Activated naive CD4-positive, alpha-beta T cell treated with anti-CD3 and anti-CD28 coated beads, Interleukin-2, amount 50 U/mL, for 24 hours (primary cell): ENCODE measurements around the gene FAM131C.

Experiments used
- H3K27ac Mint-ChIP-seq: one replicate; pipeline ENCODE4 v1.8.0; 2021; ENCODE audit warnings: mild to moderate bottlenecking, mixed read lengths
- H3K27me3 Mint-ChIP-seq: one replicate; pipeline ENCODE4 v1.8.0; 2021; ENCODE audit warnings: mixed read lengths
- H3K36me3 Mint-ChIP-seq: one replicate; pipeline ENCODE4 v1.8.0; 2021; ENCODE audit warnings: mixed read lengths
- H3K4me1 Mint-ChIP-seq: one replicate; pipeline ENCODE4 v1.8.0; 2021; ENCODE audit warnings: mixed read lengths
- H3K4me3 Mint-ChIP-seq: one replicate; pipeline ENCODE4 v1.8.0; 2021; ENCODE audit warnings: mild to moderate bottlenecking, mixed read lengths
- H3K9me3 Mint-ChIP-seq: one replicate; pipeline ENCODE4 v1.8.0; 2021; ENCODE audit warnings: mixed read lengths

FAM131C gene

DNA sequence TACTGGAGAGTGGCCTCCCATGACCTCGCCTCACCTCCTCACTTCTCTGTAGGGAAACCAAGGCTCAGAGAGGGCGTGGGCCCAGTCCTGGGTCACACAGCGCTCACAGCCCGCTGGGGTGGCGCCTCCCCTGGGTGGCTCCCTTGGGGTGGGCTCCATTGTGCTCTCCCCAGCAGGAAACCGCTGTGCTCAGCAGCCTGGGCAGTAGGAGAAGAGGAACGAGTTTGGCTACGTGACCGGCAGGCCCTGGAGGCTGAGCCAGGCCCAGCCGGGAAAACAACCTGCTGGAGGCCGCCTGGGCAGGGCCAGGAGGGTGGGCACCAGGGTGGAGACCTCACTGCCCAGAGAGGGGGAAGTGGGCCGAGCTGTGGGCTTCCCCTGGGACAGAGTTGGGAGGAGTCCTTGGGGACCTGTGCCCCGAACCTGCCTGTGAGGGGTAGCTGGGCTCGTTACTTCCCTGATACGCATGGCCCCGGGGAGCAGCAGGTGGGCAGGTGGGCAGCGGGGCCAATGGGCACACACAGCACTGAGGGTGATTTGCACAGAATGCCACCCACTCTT lies 15.0 kb upstream of the FAM131C start:
- Mint-ChIP-seq H3K4me3 (no peak overlapping the region), H3K27ac (no peak overlapping the region), H3K4me1 (no peaks in the 10 kb centered on the region), H3K27me3 (no peaks in the 10 kb centered on the region), H3K36me3 (no peaks in the 10 kb centered on the region), H3K9me3 (no peaks in the 10 kb centered on the region)

DNA sequence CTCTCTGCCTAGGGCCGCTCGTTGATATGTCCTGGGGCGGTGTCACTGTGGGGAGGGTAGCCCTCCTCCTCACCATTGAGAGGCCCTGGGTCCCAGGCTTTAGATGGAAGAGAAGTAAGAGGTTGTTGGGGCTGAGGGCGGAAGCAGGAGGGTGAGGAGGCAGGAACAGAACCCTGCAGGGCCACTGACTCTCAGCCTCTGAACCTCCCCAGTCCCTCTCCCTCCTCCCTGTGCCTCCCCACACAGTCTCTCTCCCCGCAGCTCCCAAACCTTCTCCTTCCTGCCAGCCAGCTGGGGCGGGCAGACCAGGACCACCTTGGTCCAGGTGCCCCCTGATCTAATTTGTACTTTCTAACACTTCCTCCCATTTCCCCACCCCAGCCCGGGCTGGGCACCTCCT lies 14.3 kb upstream of the FAM131C start:
- H3K4me3 Mint-ChIP-seq: no peak overlapping the region
- no peaks in the 10 kb centered on the region for H3K36me3 Mint-ChIP-seq
- no peak overlapping the region for H3K27ac Mint-ChIP-seq
- H3K4me1 Mint-ChIP-seq: no peaks in the 10 kb centered on the region
- no peaks in the 10 kb centered on the region for H3K27me3 Mint-ChIP-seq
- H3K9me3 Mint-ChIP-seq: no peaks in the 10 kb centered on the region

DNA sequence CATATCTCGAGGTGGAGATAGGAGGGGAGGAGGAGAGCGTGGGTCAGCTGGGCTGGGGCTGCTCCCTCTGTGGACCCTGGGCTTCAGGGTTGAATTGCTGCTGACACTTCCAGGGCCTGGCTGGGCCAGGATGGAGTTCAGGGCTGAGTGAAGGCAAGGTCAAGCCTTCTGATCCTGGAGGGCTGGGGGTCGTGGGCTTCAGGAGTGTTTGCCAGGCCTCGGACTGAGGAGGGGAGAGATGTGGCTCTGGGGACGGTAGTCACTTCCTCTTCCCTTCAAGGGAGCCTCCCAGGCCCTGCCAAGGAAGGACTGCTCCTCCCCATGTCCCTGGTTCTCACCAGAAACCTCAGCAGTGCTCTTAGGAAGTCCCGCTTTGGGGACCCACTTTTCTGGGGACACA lies 12.1 kb upstream of the FAM131C start:
- Mint-ChIP-seq H3K27me3 (no peaks in the 10 kb centered on the region), H3K36me3 (no peaks in the 10 kb centered on the region), H3K9me3 (no peaks in the 10 kb centered on the region), H3K4me3 (no peak overlapping the region), H3K27ac (no peak overlapping the region), H3K4me1 (no peaks in the 10 kb centered on the region)

DNA sequence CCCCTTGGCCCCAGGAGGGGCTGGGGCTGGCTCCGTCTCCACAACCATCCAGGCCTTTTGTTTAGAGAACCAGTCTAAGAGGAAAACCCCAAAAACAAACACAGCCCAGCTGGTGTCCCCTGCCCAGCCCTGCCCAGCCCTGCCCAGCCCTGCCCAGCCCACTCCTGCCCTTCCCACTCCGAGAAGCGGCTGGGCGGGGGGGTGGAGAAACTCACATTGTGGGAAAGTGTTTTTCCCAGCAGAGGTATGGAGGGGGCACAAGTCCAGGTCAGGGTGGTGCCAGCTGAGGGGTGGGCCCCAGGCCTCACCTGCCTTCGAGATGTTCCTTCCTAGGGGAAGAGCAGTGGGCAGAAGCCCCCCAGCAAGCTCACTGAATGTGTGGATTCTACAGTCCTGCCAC lies 10.0 kb upstream of the FAM131C start:
- Mint-ChIP-seq H3K4me3 (no peak overlapping the region), H3K27ac (peak overlapping the region; percentile 46)

DNA sequence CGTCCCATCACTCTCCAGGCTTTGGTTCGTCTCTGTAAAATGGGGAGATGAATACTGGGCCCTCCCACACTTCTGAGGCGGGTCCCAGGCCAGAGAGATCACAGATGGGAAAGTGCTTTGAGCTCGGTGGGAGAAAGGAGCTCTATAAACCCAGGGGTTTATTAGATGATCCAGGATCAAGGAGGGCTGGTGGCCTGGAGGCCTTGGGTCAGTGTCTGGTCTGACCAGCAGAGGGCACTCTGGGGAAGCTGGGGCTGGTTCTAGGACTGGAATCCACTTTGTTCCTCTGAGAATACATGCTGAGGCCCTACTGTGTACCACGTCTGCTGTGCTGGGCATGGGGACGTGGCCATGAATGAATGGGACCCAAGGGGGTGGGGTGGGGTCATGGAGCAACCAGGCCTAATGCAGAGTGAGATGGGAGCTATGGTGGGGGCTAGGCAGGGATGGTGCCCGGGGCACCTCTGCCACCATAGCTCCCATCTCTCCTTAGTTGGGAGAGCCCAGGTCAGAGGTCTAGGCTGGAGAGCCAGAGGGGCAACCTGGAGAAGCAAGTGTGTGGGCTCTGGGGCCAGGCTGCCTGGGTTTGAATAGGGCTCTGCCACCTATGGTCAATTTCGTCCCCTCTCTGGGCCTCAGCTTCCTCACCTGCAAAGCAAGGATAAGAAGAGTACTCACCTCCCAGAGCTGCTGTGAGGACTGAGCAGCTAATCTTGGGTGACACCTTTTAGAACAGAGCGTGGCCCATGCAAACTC lies 9.0 kb upstream of the FAM131C start:
- Mint-ChIP-seq H3K9me3 (no peaks in the 10 kb centered on the region), H3K27me3 (no peaks in the 10 kb centered on the region), H3K27ac (no peak overlapping the region), H3K36me3 (no peaks in the 10 kb centered on the region), H3K4me3 (no peak overlapping the region), H3K4me1 (peaks cover 6% of the 10 kb centered on the region)

More for the DNA sequence above, 10.0 kb upstream of the FAM131C start:
- Mint-ChIP-seq H3K27me3 (no peaks in the 10 kb centered on the region), H3K4me1 (peaks cover 6% of the 10 kb centered on the region), H3K36me3 (no peaks in the 10 kb centered on the region), H3K9me3 (no peaks in the 10 kb centered on the region)

DNA sequence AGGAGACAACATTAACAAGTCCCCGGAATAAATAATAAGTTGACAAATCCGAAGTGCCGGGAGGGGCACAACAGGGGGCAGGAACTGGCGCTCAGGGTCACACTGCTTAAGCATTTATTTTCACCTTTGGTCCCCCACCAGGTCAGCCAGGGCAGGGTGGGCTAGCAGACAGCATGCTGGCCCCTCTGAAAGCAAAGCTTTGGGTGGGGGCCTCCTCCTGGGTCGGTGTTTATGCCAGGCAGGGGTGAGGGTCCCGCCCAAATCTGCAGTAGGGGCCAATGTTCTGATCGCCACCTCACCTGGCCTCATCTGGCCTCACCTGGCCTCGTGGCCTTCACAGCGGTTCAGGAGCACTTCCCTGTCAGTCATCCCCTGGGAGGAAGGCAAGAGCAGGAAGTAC lies 8.2 kb upstream of the FAM131C start:
- H3K4me3 Mint-ChIP-seq: no peak overlapping the region
- H3K27me3 Mint-ChIP-seq: no peaks in the 10 kb centered on the region
- no peak overlapping the region for H3K27ac Mint-ChIP-seq
- H3K36me3 Mint-ChIP-seq: no peaks in the 10 kb centered on the region
- peaks cover 6% of the 10 kb centered on the region for H3K4me1 Mint-ChIP-seq
- H3K9me3 Mint-ChIP-seq: no peaks in the 10 kb centered on the region

DNA sequence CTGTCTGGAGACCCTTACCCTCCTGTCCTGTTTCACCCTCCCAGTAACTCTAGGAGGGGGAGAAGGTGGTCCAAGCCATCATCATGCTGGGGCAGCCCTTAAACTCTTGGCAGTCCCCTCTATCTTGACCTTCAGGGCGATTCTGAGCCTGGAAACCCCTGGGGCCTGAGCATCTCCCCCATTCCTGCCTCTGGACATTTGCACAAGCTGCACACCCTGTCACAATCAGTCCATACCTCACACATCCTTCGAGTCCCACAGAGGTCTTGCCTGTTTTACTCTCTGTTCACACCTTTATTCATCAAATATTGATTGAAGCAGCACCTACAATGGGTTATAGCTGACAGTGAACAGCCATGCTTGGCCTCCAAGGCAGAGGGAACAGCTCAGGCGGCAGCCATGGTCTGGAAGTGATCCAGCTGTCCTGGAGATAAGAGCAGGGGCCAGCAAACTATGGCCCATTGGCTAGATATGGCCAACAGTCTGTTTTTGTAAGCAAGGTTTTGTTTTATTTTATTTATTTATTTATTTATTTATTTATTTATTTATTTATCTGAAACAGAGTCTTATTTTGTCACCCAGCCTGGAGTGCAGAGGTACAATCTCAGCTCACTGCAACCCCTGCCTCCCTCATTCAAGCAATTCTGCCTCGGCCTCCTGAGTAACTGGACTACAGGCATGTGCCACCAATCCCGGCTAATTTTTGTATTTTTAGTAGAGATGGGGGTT lies 7.1 kb upstream of the FAM131C start:
- H3K27ac Mint-ChIP-seq: no peak overlapping the region
- no peaks in the 10 kb centered on the region for H3K36me3 Mint-ChIP-seq
- H3K27me3 Mint-ChIP-seq: no peaks in the 10 kb centered on the region
- no peak overlapping the region for H3K4me3 Mint-ChIP-seq
- peaks cover 6% of the 10 kb centered on the region for H3K4me1 Mint-ChIP-seq
- no peaks in the 10 kb centered on the region for H3K9me3 Mint-ChIP-seq

DNA sequence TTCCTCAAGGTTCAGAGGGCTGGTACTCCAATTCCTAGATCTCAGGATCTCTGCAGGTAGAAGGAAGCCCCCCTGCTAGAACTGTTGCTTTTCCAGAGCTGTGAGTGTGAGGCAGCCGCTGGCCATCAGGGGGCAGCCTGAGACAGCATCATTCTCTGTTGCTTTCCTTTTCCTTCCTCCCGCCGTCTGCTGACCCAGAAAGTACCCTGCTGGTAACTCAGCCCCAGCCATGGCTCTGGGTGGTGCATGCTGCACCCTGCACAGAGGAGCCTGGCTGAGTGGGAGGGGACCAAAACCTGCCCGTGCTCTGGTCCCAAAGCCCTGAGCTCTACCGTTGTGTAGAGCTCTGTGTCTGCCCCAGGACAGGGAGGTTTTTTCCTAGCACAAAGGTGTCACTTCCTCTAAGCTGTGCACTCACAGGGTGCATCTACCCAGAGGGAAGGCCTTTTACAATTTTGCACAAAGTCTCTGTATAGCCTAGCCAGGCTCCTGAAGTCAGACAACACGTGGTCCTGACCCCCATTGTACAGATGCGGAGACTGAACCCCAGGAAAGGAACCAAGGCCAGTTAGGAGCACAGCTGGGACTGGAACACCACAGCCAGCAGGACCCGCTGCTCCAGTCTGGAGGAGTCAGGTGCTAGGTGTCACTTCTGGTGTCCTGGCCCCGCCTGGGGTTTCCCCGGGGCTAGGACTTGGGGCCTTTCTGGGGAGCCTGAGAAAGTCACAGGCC lies 5.6 kb upstream of the FAM131C start:
- Mint-ChIP-seq H3K9me3 (no peaks in the 10 kb centered on the region), H3K4me3 (peak overlapping the region; percentile 74), H3K27me3 (peaks cover 4% of the 10 kb centered on the region), H3K4me1 (peaks cover 10% of the 10 kb centered on the region), H3K36me3 (no peaks in the 10 kb centered on the region), H3K27ac (no peak overlapping the region)

DNA sequence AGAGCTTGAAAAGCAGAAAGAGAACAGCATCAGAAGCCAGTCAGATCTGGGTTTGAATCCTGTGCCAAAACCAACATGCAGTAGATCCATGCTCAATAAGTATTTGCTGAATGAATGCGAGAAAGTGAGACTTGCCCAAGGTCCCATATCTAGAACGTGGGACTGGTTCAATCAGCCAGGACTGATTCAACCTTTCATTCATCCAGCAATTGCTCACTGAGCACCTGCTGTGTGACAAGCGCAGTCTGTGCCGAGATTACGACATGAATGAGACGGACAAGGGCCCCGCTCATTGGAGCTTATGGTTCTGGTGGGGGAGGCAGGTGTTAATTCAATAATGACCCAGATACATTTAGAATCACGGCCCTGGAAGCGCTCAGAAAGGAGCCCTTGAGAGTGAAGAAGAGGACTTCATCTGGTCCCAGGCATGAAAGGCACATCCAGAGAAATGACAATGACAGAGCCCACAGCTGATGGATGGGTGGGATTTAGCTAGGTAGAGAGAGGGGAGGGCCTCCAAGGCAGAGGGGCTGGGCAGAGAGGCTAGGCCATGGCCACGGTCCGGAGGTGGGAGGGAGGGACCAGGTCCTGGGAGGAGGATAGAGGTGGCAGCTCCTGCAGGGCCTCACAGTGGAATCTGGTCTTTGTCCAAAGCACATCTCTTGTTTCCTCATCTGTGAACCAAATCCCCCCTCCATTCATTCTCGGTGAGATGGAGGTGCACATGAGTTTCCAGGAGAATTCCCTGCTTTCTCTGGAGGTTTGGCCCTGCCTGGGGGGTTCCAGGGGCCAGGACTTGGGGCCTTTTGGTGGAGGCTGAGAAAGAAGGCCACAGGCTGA lies 4.2 kb upstream of the FAM131C start:
- H3K36me3 Mint-ChIP-seq: no peaks in the 10 kb centered on the region
- H3K4me1 Mint-ChIP-seq: peaks cover 15% of the 10 kb centered on the region
- H3K4me3 Mint-ChIP-seq: no peak overlapping the region
- H3K9me3 Mint-ChIP-seq: no peaks in the 10 kb centered on the region
- no peak overlapping the region for H3K27ac Mint-ChIP-seq
- peaks cover 7% of the 10 kb centered on the region for H3K27me3 Mint-ChIP-seq

DNA sequence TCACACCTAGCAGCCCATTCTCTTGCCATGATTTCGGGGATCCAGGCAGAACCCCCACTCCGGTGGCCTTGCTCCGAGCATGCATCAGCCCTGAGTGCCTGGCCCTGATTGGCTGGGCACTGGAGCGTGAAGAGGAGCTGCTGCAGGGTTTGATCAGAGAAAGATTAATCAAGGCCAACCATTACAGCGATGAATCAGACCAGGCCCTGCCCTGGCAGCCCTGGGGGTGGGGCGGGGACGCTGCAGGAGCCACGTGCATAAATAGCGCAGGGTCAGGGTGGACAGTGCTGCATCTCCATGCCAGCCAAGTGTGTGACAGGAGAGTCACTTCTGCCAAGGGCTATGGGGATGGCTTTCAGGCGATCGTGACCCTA lies 3.4 kb upstream of the FAM131C start:
- Mint-ChIP-seq H3K9me3 (no peaks in the 10 kb centered on the region), H3K36me3 (no peaks in the 10 kb centered on the region), H3K27ac (no peak overlapping the region), H3K4me3 (no peak overlapping the region), H3K27me3 (peaks cover 7% of the 10 kb centered on the region), H3K4me1 (peaks cover 15% of the 10 kb centered on the region)

DNA sequence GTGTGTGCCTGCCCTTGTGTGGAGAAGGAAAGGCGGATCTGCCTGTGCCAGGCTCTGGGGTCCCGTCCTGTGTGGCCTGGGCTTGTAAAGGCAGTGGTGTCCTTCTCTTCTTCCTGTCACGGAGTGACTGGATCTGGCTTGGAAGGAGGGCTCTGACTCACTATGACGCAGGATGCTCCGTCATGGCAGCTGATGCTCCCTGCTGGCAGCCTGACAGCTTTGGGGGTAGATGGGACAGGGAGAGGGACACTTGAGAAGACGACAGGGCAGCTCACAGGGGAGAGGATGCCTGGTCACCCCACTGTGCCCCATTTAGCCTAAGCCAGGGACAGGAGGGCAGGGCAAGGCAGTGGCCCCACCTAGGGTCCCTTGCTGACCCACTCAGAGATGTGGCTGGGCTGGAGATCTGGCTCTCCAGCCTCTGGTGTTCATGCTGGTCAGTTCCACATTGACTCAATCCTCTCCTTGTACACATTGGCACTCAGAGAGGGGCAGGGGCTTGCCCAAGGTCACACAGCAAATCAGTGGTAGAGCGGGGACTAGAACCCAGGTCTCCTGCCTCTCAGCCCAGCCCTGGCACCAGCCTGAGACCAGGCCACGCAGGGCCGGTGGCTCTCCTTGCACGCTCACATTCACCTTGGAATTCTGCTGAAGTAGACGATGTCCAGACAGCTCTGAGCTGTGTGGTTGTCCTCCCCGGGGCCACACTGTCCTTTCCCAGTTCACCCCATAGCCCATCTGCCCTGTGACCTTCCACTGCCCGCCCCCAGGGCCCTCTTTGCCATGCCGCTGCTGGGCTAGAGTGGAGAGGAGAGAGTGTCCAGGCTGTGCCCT lies 2.8 kb upstream of the FAM131C start:
- peaks cover 15% of the 10 kb centered on the region for H3K4me1 Mint-ChIP-seq
- H3K36me3 Mint-ChIP-seq: no peaks in the 10 kb centered on the region
- H3K4me3 Mint-ChIP-seq: no peak overlapping the region
- H3K27ac Mint-ChIP-seq: no peak overlapping the region
- H3K27me3 Mint-ChIP-seq: peaks cover 7% of the 10 kb centered on the region
- no peaks in the 10 kb centered on the region for H3K9me3 Mint-ChIP-seq

DNA sequence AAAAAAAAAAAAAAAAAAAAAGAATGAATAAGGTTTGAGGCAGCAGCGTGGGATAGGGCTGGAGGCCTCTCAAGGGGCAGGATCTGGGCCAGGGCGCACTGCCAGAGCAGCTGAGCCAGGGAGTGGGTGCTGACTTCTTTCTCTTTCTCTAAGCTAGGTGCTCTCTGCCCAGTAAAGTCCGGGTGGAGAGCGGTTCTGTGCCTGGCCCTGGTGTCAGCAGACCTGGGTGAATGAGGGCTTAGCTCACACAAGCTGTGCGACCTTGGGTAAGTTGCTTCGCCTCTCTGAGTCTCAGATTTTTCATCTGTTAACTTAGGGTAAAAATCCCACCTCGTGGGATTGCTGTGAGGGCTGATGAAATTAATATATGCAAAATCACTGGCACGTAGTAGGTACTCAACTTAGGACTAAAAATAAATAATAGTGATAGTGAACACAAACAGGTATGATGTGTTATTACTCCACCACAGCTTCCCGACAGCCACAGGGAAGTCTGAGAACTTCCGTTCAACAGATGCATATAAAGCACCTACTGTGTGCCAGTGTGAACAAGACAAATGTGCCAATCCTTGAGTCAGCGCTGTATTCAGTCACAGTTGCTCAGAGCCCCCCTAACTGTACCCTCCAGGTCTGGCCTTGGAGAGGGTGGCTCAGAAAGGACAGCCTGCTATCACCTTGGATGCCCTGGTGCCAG lies 2.0 kb upstream of the FAM131C start:
- H3K9me3 Mint-ChIP-seq: no peaks in the 10 kb centered on the region
- H3K27me3 Mint-ChIP-seq: peaks cover 7% of the 10 kb centered on the region

DNA sequence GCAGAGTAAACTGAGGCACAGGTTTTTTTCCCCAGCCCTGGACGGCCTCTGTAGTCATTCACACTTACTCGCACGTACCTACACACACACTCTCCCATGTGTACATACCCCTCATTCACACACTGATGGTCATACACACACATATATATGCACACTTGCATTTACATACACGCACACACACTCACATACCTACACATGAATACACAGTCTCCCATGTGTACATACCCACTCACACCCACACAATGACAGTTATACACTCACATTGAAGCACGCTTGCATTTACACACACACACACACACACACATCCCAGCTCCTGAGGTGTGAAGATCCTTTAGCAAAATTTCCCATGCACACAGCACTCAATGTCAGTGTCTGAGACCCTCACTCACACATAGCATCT lies 766 bp upstream of the FAM131C start:
- no peaks in the 10 kb centered on the region for H3K9me3 Mint-ChIP-seq
- no peak overlapping the region for H3K27ac Mint-ChIP-seq
- no peaks in the 10 kb centered on the region for H3K36me3 Mint-ChIP-seq
- H3K27me3 Mint-ChIP-seq: peaks cover 7% of the 10 kb centered on the region
- peaks cover 21% of the 10 kb centered on the region for H3K4me1 Mint-ChIP-seq
- H3K4me3 Mint-ChIP-seq: peak overlapping the region; percentile 86

More for the DNA sequence above, 2.0 kb upstream of the FAM131C start:
- Mint-ChIP-seq H3K4me3 (no peak overlapping the region), H3K4me1 (peaks cover 15% of the 10 kb centered on the region), H3K36me3 (no peaks in the 10 kb centered on the region), H3K27ac (no peak overlapping the region)
